MCF 10A (cell line): ENCODE data around the gene BATF3. TPM values are rescaled to one million over a fixed set of nuclear protein-coding genes. Genes with fewer than 3 reads are reported as not detected.

Experiments used
- BruUV-seq: library from RNA; stranded (reverse); fragments of 400-500 nt; replicated peaks from 2 replicates; lab custom pipeline; 2021; lab: Mats Ljungman, UMichigan
- CTCF ChIA-PET: fragments of 300-600 bp; sonication (Branson Sonifier 250); formaldehyde crosslinking; extraction: SDS; loops from one replicate; lab custom pipeline; 2021; ENCODE audit warnings: antibody characterized with exemption, inconsistent platforms; lab: Yijun Ruan, JAX
- POLR2A ChIA-PET: fragments of 300-600, 350-650 bp; sonication (Branson Sonifier 250); formaldehyde crosslinking; extraction: SDS; loops from one replicate; lab custom pipeline; 2020; ENCODE audit warnings: antibody characterized with exemption, inconsistent platforms; lab: Yijun Ruan, JAX
- DNase-seq: peaks from one replicate; pipeline ENCODE4 v3.0.0-alpha.2; 2018; ENCODE audit not compliant: unreplicated experiment
- H3K27ac Mint-ChIP-seq: one replicate; pipeline ENCODE4 v1.8.0; 2022; ENCODE audit warnings: mild to moderate bottlenecking, low read depth, mixed read lengths; ENCODE audit not compliant: unreplicated experiment
- H3K27me3 Mint-ChIP-seq: one replicate; pipeline ENCODE4 v1.8.0; 2022; ENCODE audit warnings: mixed read lengths; ENCODE audit not compliant: insufficient read depth, unreplicated experiment
- H3K36me3 Mint-ChIP-seq: one replicate; pipeline ENCODE4 v1.8.0; 2022; ENCODE audit warnings: mild to moderate bottlenecking, moderate library complexity, mixed read lengths; ENCODE audit not compliant: insufficient read depth, unreplicated experiment
- H3K4me1 Mint-ChIP-seq: one replicate; pipeline ENCODE4 v1.8.0; 2022; ENCODE audit warnings: mixed read lengths; ENCODE audit not compliant: insufficient read depth, unreplicated experiment
- H3K4me3 Mint-ChIP-seq: one replicate; pipeline ENCODE4 v1.8.0; 2022; ENCODE audit warnings: mild to moderate bottlenecking, moderate library complexity, mixed read lengths; ENCODE audit not compliant: unreplicated experiment
- H3K9me3 Mint-ChIP-seq: one replicate; pipeline ENCODE4 v1.8.0; 2022; ENCODE audit warnings: mixed read lengths; ENCODE audit not compliant: unreplicated experiment
- intact Hi-C: fragments of 100-400 bp; cut with micrococcal nuclease; formaldehyde crosslinking; loops from 2 replicates; pipeline ENCODE4 v1.14.1; 2022
- total RNA-seq: library from RNA; stranded (reverse); gene quantifications from 2 replicates; pipeline ENCODE4 v1.2.3, GENCODE V29; 2022
- TF ChIP-seq, protein P1 (sequence below): fragments of 200-600 bp; IDR thresholded peaks from one replicate; pipeline ENCODE4 v1.8.0; 2022; ENCODE audit warnings: antibody characterized with exemption, mild to moderate bottlenecking; ENCODE audit not compliant: unreplicated experiment

The BATF3 gene
- total RNA-seq, 1 experiment from 2014 or later, result 1.5 TPM

DNA sequence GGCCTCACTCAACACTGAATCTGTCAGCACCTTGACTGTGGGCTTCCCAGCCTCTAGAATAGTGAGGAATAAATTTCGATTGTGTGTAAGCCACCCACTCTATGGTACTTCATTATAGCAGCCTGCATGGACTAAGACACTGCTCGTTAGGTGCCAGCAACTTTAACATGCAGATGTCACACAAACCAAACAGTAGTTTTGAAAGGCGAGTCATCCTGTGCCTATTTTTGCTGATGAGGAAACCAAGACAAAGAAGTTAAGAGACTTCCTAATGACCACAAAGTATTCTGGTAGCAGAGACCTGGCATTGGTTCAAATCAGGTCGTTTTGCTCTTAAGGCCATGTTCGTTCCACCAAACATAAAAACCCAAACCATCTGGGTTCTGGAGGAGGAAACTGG is 42.9 kb downstream of the BATF3 start:
- no peaks in the 10 kb centered on the region for H3K9me3 Mint-ChIP-seq
- CTCF ChIA-PET, result interaction anchor here (0.7 to 2.1 kb wide), 3 partner anchors 14 to 201 kb away, joined by 4 to 7 read pairs (median 5); no protein-coding TSS in a partner anchor
- BruUV-seq, result no TSS peak

DNA sequence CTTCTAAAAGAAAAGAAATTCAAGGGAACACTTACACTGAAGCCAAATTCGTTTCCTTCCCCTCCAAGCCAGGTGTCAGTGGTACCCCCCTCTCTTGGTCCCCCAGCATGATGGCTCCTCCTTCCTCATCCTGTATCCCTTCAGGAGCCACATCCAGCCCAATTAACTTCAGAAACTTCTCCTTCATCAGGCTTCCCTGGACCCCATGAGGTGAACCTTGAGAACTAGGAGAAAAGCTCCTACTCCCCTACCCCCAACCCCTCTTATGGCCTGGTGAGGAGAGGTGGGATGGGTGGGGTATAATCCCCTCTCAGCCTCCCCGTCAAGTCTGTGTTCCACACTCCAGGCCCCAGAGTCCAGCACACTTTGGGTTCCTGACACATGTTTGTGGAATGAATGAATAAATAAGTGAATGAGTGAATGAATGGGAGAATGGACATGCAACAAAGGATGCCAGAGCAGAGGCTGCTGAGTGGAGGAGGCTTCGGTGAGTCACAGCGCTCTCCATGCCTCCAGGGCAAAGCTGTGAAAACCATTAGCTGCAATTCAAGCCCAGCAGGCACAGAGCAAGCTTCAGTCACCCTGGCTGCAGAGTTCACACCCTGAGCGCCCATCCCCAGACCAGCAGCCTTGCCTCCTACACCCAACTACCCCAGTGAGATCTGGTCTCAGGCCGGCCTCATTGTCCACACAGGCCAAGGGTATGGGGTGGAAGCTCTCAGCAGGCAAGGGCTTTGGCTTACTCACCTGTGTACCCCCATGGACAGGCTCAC is 43.8 kb downstream of the BATF3 start:
- POLR2A ChIA-PET, result interaction anchor here (1.2 to 1.9 kb wide), 4 partner anchors 12 to 185 kb away, joined by 4 to 5 read pairs (median 4); partner anchors contain the start of gene ATF3
- H3K27ac Mint-ChIP-seq, result no peak overlapping the region
- no peaks in the 10 kb centered on the region for H3K9me3 Mint-ChIP-seq
- peaks cover 7% of the 10 kb centered on the region for H3K4me1 Mint-ChIP-seq
- no peak overlapping the region for H3K4me3 Mint-ChIP-seq
- BruUV-seq, result no TSS peak
- intact Hi-C loops, result no loop called here
- TF ChIP-seq, protein P1, sequence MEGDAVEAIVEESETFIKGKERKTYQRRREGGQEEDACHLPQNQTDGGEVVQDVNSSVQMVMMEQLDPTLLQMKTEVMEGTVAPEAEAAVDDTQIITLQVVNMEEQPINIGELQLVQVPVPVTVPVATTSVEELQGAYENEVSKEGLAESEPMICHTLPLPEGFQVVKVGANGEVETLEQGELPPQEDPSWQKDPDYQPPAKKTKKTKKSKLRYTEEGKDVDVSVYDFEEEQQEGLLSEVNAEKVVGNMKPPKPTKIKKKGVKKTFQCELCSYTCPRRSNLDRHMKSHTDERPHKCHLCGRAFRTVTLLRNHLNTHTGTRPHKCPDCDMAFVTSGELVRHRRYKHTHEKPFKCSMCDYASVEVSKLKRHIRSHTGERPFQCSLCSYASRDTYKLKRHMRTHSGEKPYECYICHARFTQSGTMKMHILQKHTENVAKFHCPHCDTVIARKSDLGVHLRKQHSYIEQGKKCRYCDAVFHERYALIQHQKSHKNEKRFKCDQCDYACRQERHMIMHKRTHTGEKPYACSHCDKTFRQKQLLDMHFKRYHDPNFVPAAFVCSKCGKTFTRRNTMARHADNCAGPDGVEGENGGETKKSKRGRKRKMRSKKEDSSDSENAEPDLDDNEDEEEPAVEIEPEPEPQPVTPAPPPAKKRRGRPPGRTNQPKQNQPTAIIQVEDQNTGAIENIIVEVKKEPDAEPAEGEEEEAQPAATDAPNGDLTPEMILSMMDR, result no peak
- peak; percentile 92 for DNase-seq
- CTCF ChIA-PET, result interaction anchor here (0.7 to 2.1 kb wide), 3 partner anchors 13 to 200 kb away, joined by 4 to 7 read pairs (median 5); no protein-coding TSS in a partner anchor
- H3K36me3 Mint-ChIP-seq, result no peaks in the 10 kb centered on the region
- H3K27me3 Mint-ChIP-seq, result peaks cover 31% of the 10 kb centered on the region

More for the DNA sequence above, 42.9 kb downstream of the BATF3 start:
- Mint-ChIP-seq H3K4me1 (peaks cover 7% of the 10 kb centered on the region), H3K36me3 (no peaks in the 10 kb centered on the region), H3K4me3 (no peak overlapping the region), H3K27ac (no peak overlapping the region), H3K27me3 (peaks cover 40% of the 10 kb centered on the region)
- TF ChIP-seq, protein P1, result no peak
- peak; percentile 69 for DNase-seq
- POLR2A ChIA-PET, result interaction anchor here (1.0 to 1.9 kb wide), 4 partner anchors 8 to 48 kb away, joined by 4 to 5 read pairs (median 4); partner anchors contain the start of gene ATF3
- intact Hi-C loops, result no loop called here

DNA sequence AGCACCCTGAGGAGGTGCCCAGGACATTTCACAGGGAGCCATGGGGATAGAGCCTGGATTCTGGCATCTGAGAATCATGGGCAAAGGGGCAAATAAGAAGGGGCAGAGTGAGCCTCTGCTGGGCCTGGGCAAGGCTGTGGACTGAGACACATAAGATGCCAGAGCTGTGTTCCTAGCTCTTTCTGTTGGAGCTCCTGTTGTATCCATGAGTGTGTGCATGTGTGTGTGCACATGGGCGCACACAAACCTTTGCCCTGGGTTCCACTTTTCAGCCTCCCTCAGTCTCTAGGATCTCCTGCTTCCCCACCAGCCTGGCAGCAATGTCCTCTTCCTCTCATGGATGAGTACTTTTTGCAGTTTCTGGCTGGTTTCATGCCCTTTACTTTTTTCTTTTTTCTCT is 47.0 kb downstream of the BATF3 start:
- ChIA-PET CTCF (interaction anchor here (0.8 to 1.2 kb wide), 6 partner anchors 12 to 176 kb away, joined by 3 to 5 read pairs (median 3); no protein-coding TSS in a partner anchor), POLR2A (interaction anchor here (0.6 kb wide), 1 partner anchor 100 kb away, joined by 3 read pairs; no protein-coding TSS in a partner anchor)
- Mint-ChIP-seq H3K27ac (no peak overlapping the region), H3K36me3 (no peaks in the 10 kb centered on the region), H3K4me3 (no peak overlapping the region), H3K27me3 (peaks cover 6% of the 10 kb centered on the region), H3K4me1 (peaks cover 7% of the 10 kb centered on the region), H3K9me3 (no peaks in the 10 kb centered on the region)
- TF ChIP-seq, protein P1, result no peak
- intact Hi-C loops, result no loop called here
- BruUV-seq, result no TSS peak
- no peak for DNase-seq

DNA sequence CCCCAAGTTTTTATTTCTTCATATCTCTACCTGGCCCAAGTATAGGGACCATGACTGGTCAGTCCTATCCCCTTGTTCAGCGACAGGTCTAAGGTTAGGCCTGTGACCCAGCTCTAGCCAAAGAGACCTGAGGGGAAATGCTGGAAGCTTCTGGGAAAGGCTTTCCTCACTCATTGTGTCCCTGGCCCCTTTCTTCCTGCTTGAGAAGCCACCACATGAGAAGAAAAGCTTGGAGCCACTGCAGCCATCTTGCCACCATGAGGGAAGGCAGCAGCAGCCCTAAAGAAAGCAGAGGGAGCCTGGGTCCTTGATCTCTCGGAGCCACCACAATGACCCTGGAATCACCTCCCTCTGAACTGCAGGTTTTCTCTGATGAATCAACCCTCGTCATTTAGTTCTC is 47.7 kb downstream of the BATF3 start:
- Mint-ChIP-seq H3K36me3 (no peaks in the 10 kb centered on the region), H3K4me3 (no peak overlapping the region), H3K27me3 (no peaks in the 10 kb centered on the region), H3K27ac (no peak overlapping the region), H3K4me1 (peaks cover 7% of the 10 kb centered on the region), H3K9me3 (no peaks in the 10 kb centered on the region)
- CTCF ChIA-PET, result interaction anchor here (0.6 to 1.4 kb wide), 4 partner anchors 11 to 588 kb away, joined by 3 to 6 read pairs (median 4); no protein-coding TSS in a partner anchor
- TF ChIP-seq, protein P1, result no peak
- no TSS peak for BruUV-seq
- intact Hi-C loops, result no loop called here
- no peak for DNase-seq
- POLR2A ChIA-PET, result interaction anchor here (1.2 kb wide), 1 partner anchor 20 kb away, joined by 4 read pairs; no protein-coding TSS in a partner anchor
